Caco-2 (cell line): ENCODE results near the gene CLSTN2. TPM values are rescaled to one million over a fixed set of nuclear protein-coding genes. Genes with fewer than 3 reads are reported as not detected.

Experiments used
- BruUV-seq: library from RNA; stranded (reverse); fragments of 400-500 nt; replicated peaks from 2 replicates; lab custom pipeline; 2021; lab: Mats Ljungman, UMichigan
- CTCF ChIA-PET: fragments of 300-600 bp; sonication (Branson Sonifier 250); formaldehyde crosslinking; loops from one replicate; lab custom pipeline; 2022; ENCODE audit warnings: antibody characterized with exemption; lab: Charles Lee
- POLR2A ChIA-PET: fragments of 300-600 bp; sonication (Branson Sonifier 250); formaldehyde crosslinking; loops from one replicate; lab custom pipeline; 2022; ENCODE audit warnings: antibody characterized with exemption; lab: Charles Lee
- DNase-seq, 2 experiments: peaks; one replicate each; pipeline versions ENCODE4 v3.0.0 to v3.0.0-alpha.2; 2020 to 2022
- H3K27me3 ChIP-seq: replicated peaks from 2 replicates; pipeline ENCODE4 v1.6.0; 2011; ENCODE audit warnings: low read length; ENCODE audit not compliant: control insufficient read depth, insufficient read depth
- H3K36me3 ChIP-seq: 2 replicates; pipeline ENCODE4 v1.5.1; 2011; ENCODE audit warnings: low read length; ENCODE audit not compliant: control insufficient read depth, insufficient read depth
- H3K4me1 ChIP-seq: fragments of 250-450 bp; sonication (Bioruptor Pico); 2 replicates; pipeline ENCODE4 v1.5.1; 2020; ENCODE audit warnings: mild to moderate bottlenecking
- H3K4me3 ChIP-seq: 2 replicates; pipeline ENCODE4 v1.5.1; 2011; ENCODE audit warnings: low read depth, mild to moderate bottlenecking, control low read depth, low read length
- H3K9me3 ChIP-seq: fragments of 250-450 bp; sonication (Bioruptor Pico); 2 replicates; pipeline ENCODE4 v1.5.1; 2020; ENCODE audit warnings: mild to moderate bottlenecking, moderate library complexity
- H3K27ac Mint-ChIP-seq: one replicate; pipeline ENCODE4 v1.8.0; 2022; ENCODE audit warnings: mixed read lengths; ENCODE audit not compliant: unreplicated experiment
- H3K27me3 Mint-ChIP-seq: one replicate; pipeline ENCODE4 v1.8.0; 2022; ENCODE audit warnings: mixed read lengths; ENCODE audit not compliant: insufficient read depth, unreplicated experiment
- H3K36me3 Mint-ChIP-seq: one replicate; pipeline ENCODE4 v1.8.0; 2022; ENCODE audit warnings: mild to moderate bottlenecking, mixed read lengths; ENCODE audit not compliant: insufficient read depth, unreplicated experiment
- H3K4me1 Mint-ChIP-seq: one replicate; pipeline ENCODE4 v1.8.0; 2022; ENCODE audit warnings: low read depth, mixed read lengths; ENCODE audit not compliant: unreplicated experiment
- H3K4me3 Mint-ChIP-seq: one replicate; pipeline ENCODE4 v1.8.0; 2022; ENCODE audit warnings: mild to moderate bottlenecking, moderate library complexity, mixed read lengths; ENCODE audit not compliant: unreplicated experiment
- H3K9me3 Mint-ChIP-seq: one replicate; pipeline ENCODE4 v1.8.0; 2022; ENCODE audit warnings: mixed read lengths; ENCODE audit not compliant: unreplicated experiment
- CTCF ChIP-seq, 2 experiments: fragments of 200-600 bp in 1 of 2; IDR thresholded peaks; 1 replicate in 1 of 2; 2 replicates in 1 of 2; pipeline versions ENCODE4 v1.5.1 to v1.8.0; 2011 to 2022; ENCODE audit warnings: antibody characterized with exemption in 1 of 2, control low read depth in 1 of 2, inconsistent platforms in 1 of 2, low read depth in 1 of 2, low read length in 1 of 2, mild to moderate bottlenecking in 1 of 2, moderate library complexity in 1 of 2; ENCODE audit not compliant: insufficient read depth in 1 of 2, severe bottlenecking in 1 of 2, unreplicated experiment in 1 of 2
- intact Hi-C: fragments of 100-400 bp; cut with micrococcal nuclease; formaldehyde crosslinking; loops from one replicate; pipeline ENCODE4 v1.10.0; 2022; ENCODE audit not compliant: unreplicated experiment
- total RNA-seq: library from RNA; stranded (reverse); gene quantifications from 2 replicates; pipeline ENCODE4 v1.2.3, GENCODE V29; 2022

CLSTN2 gene
- total RNA-seq, 1 experiment from 2014 or later: 26.1 TPM

- Mint-ChIP-seq H3K4me1 (no peaks in the 10 kb centered on the region), H3K36me3 (no peaks in the 10 kb centered on the region), H3K9me3 (no peaks in the 10 kb centered on the region), H3K27me3 (peaks cover 5% of the 10 kb centered on the region), H3K4me3 (no peak overlapping the region), H3K27ac (no peak overlapping the region)
- POLR2A ChIA-PET: no interaction called here
- CTCF ChIA-PET: no interaction called here
- TF ChIP-seq CTCF (IDR thresholded peaks at IDR 0.05; ENCODE audit: insufficient read depth in 1 of 2, low read depth in 1 of 2, low read length in 1 of 2, severe bottlenecking in 1 of 2, unreplicated experiment in 1 of 2): no peak
- no peaks in the 10 kb centered on the region for H3K9me3 ChIP-seq
- BruUV-seq: no TSS peak
- H3K27me3 ChIP-seq: no peaks in the 10 kb centered on the region
- no peak for DNase-seq
- no peaks in the 10 kb centered on the region for H3K4me1 ChIP-seq
- no peaks in the 10 kb centered on the region for H3K36me3 ChIP-seq
- no peak overlapping the region for H3K4me3 ChIP-seq
- intact Hi-C loops: loop anchor here (10.0 kb wide), 1 partner anchor 217 kb away; no protein-coding TSS in a partner anchor
Observed at GRCh38 chr3:139987908-139988307, 52.9 kb downstream of the CLSTN2 start.

- no TSS peak for BruUV-seq
- no peaks in the 10 kb centered on the region for H3K36me3 Mint-ChIP-seq
- no peaks in the 10 kb centered on the region for H3K36me3 ChIP-seq
- peaks cover 5% of the 10 kb centered on the region for H3K27me3 Mint-ChIP-seq
- H3K9me3 ChIP-seq: no peaks in the 10 kb centered on the region
- H3K4me3 Mint-ChIP-seq: no peak overlapping the region
- H3K27me3 ChIP-seq: no peaks in the 10 kb centered on the region
- TF ChIP-seq CTCF (IDR thresholded peaks at IDR 0.05; ENCODE audit: insufficient read depth in 1 of 2, low read depth in 1 of 2, low read length in 1 of 2, severe bottlenecking in 1 of 2, unreplicated experiment in 1 of 2): no peak
- H3K4me3 ChIP-seq: no peak overlapping the region
- ChIA-PET POLR2A (no interaction called here), CTCF (no interaction called here)
- H3K4me1 ChIP-seq: no peaks in the 10 kb centered on the region
- H3K9me3 Mint-ChIP-seq: no peaks in the 10 kb centered on the region
- intact Hi-C loops: loop anchor here (10.0 kb wide), 1 partner anchor 216 kb away; no protein-coding TSS in a partner anchor
- no peak for DNase-seq
- no peaks in the 10 kb centered on the region for H3K4me1 Mint-ChIP-seq
- H3K27ac Mint-ChIP-seq: no peak overlapping the region
Observed at GRCh38 chr3:139988472-139989156, 53.6 kb downstream of the CLSTN2 start.

GRCh38 chr3:139994891-139995290 is 59.9 kb downstream of the CLSTN2 start:
- Mint-ChIP-seq H3K4me1 (no peaks in the 10 kb centered on the region), H3K27ac (no peak overlapping the region), H3K36me3 (no peaks in the 10 kb centered on the region), H3K9me3 (no peaks in the 10 kb centered on the region), H3K4me3 (no peak overlapping the region), H3K27me3 (peaks cover 9% of the 10 kb centered on the region)
- POLR2A ChIA-PET: no interaction called here
- BruUV-seq: no TSS peak
- Histone ChIP-seq H3K36me3 (no peaks in the 10 kb centered on the region), H3K4me3 (no peak overlapping the region), H3K9me3 (no peaks in the 10 kb centered on the region), H3K4me1 (no peaks in the 10 kb centered on the region), H3K27me3 (no peaks in the 10 kb centered on the region)
- CTCF ChIA-PET: no interaction called here
- TF ChIP-seq CTCF (IDR thresholded peaks at IDR 0.05; ENCODE audit: insufficient read depth in 1 of 2, low read depth in 1 of 2, low read length in 1 of 2, severe bottlenecking in 1 of 2, unreplicated experiment in 1 of 2): no peak
- DNase-seq: no peak
- intact Hi-C loops: no loop called here
